GM21723 (cell line): ENCODE results near the gene HAAO.

Experiments
- ATAC-seq: cut with Tn5 transposase; IDR thresholded peaks from one replicate; pipeline ENCODE4 v1.9.1; 2021; ENCODE audit warnings: mild to moderate bottlenecking, moderate library complexity; ENCODE audit not compliant: unreplicated experiment

The HAAO gene

GRCh38 chr2:42794271-42795046 lies 2.1 kb upstream of the HAAO start:
- no peak for ATAC-seq

- ATAC-seq, result peak; percentile 1
Observed at GRCh38 chr2:42793334-42794270, 1.2 kb upstream of the HAAO start.

GRCh38 chr2:42792087-42792582 lies 248 bp downstream of the HAAO start:
- ATAC-seq, result peak; percentile 26

GRCh38 chr2:42791606-42792005 lies 777 bp downstream of the HAAO start:
- no peak for ATAC-seq

- no peak for ATAC-seq
Observed at GRCh38 chr2:42789751-42790150, 2.6 kb downstream of the HAAO start.

- no peak for ATAC-seq
Observed at GRCh38 chr2:42788882-42789281, 3.5 kb downstream of the HAAO start.

GRCh38 chr2:42788478-42788793 lies 3.9 kb downstream of the HAAO start:
- ATAC-seq, result no peak

- ATAC-seq, result no peak
Observed at GRCh38 chr2:42787788-42788477, 4.5 kb downstream of the HAAO start.

GRCh38 chr2:42787424-42787787 lies 5.0 kb downstream of the HAAO start:
- ATAC-seq, result no peak

GRCh38 chr2:42786561-42787345 lies 5.6 kb downstream of the HAAO start:
- ATAC-seq, result no peak

GRCh38 chr2:42784204-42784880 lies 8.0 kb downstream of the HAAO start:
- no peak for ATAC-seq

- ATAC-seq, result no peak
Observed at GRCh38 chr2:42783511-42783910, 8.9 kb downstream of the HAAO start.

GRCh38 chr2:42781181-42781580 lies 11.2 kb downstream of the HAAO start:
- ATAC-seq, result no peak

- ATAC-seq, result no peak
Observed at GRCh38 chr2:42777883-42778805, 14.2 kb downstream of the HAAO start.

- ATAC-seq, result no peak
Observed at GRCh38 chr2:42775810-42776209, 16.6 kb downstream of the HAAO start.

GRCh38 chr2:42775186-42775585 lies 17.2 kb downstream of the HAAO start:
- peak; percentile 68 for ATAC-seq

- no peak for ATAC-seq
Observed at GRCh38 chr2:42771546-42772153, 20.7 kb downstream of the HAAO start.

GRCh38 chr2:42770288-42771131 lies 21.9 kb downstream of the HAAO start:
- no peak for ATAC-seq
